ENCODE data around the gene BTN3A1. TPM values are rescaled to one million over a fixed set of nuclear protein-coding genes. Genes with fewer than 3 reads are reported as not detected.

Gene BTN3A1
- total RNA-seq, 2 experiments from 2014 or later: 33.3 to 33.4 TPM

- no peaks in the 10 kb centered on the region for H4K20me1 ChIP-seq (ENCODE audit: insufficient read depth, low read length)
- intact Hi-C loops (cut with micrococcal nuclease; ENCODE audit: unreplicated experiment): no loop called here
- H3K4me2 ChIP-seq (ENCODE audit: low read length): peak overlapping the region; percentile 73
- peaks cover 40% of the 10 kb centered on the region; the same call in 1 of the 2 replicates for H3K79me2 ChIP-seq (ENCODE audit: insufficient read depth, low read depth, low read length)
- peak overlapping the region; percentile 89 for H2AFZ ChIP-seq (ENCODE audit: low read length)
- peak overlapping the region; percentile 76 for H3K4me3 ChIP-seq (ENCODE audit: low read depth, low read length, poor library complexity, severe bottlenecking)
- TF ChIP-seq CTCF (conservative IDR thresholded peaks at IDR 0.05; ENCODE audit: low read length): no peak
- no peak for TF ChIP-seq EZH2phosphoT487 (IDR thresholded peaks at IDR 0.05; ENCODE audit: borderline replicate concordance, low read depth, low read length)
- peaks cover 31% of the 10 kb centered on the region for H3K36me3 ChIP-seq (ENCODE audit: insufficient read depth, low read length)
- H3K4me1 ChIP-seq (ENCODE audit: insufficient read depth, low read length, poor library complexity, severe bottlenecking): peaks cover 47% of the 10 kb centered on the region
- ChIA-PET POLR2A (no interaction called here), CTCF (ENCODE audit: unreplicated experiment) (no interaction called here)
- no peaks in the 10 kb centered on the region for H3K9me3 ChIP-seq (ENCODE audit: low read length)
- H3K27ac ChIP-seq (ENCODE audit: low read depth, low read length, poor library complexity, severe bottlenecking): no peak overlapping the region
- no peak for DNase-seq (ENCODE audit: low spot score)
- no TSS peak for BruUV-seq (replicated peaks)
- no peaks in the 10 kb centered on the region for H3K9me2 ChIP-seq (ENCODE audit: insufficient read depth, low read length)
Observed at GRCh38 chr6:26457264-26457805, 55.3 kb downstream of the BTN3A1 start.

- POLR2A ChIA-PET: no interaction called here
Observed at GRCh38 chr6:26457806-26458688, 56.0 kb downstream of the BTN3A1 start, which contains the start of gene BTN2A1. Gene BTN2A1, plus strand, starts transcription at chr6:26457955. Its CDS starts 682 bp downstream, at chr6:26458637.

More at GRCh38 chr6:26457806-26458688, 56.0 kb downstream of the BTN3A1 start, which contains the start of gene BTN2A1:
- H2AFZ ChIP-seq (ENCODE audit: low read length): peak within 1 kb of the TSS; percentile 89
- no peaks in the 10 kb centered on the region for H4K20me1 ChIP-seq (ENCODE audit: insufficient read depth, low read length)
- intact Hi-C loops (cut with micrococcal nuclease; ENCODE audit: unreplicated experiment): loop anchor here (2.0 kb wide), 1 partner anchor 63 kb away; no protein-coding TSS in a partner anchor
- peak within 1 kb of the TSS; percentile 73 for H3K4me2 ChIP-seq (ENCODE audit: low read length)
- no peaks in the 10 kb centered on the region for H3K9me3 ChIP-seq (ENCODE audit: low read length)
- CTCF ChIA-PET (ENCODE audit: unreplicated experiment): no interaction called here
- TF ChIP-seq CTCF (conservative IDR thresholded peaks at IDR 0.05; ENCODE audit: low read length) (peak; percentile 49), EZH2phosphoT487 (IDR thresholded peaks at IDR 0.05; ENCODE audit: borderline replicate concordance, low read depth, low read length) (no peak)
- peak within 1 kb of the TSS; percentile 76 for H3K4me3 ChIP-seq (ENCODE audit: low read depth, low read length, poor library complexity, severe bottlenecking)
- H3K4me1 ChIP-seq (ENCODE audit: insufficient read depth, low read length, poor library complexity, severe bottlenecking): peaks cover 48% of the 10 kb centered on the region
- BruUV-seq (replicated peaks): no TSS peak
- H3K36me3 ChIP-seq (ENCODE audit: insufficient read depth, low read length): peaks cover 38% of the 10 kb centered on the region
- H3K79me2 ChIP-seq (ENCODE audit: insufficient read depth, low read depth, low read length): peaks cover 41% of the 10 kb centered on the region; the same call in 1 of the 2 replicates
- DNase-seq (ENCODE audit: low spot score): peak; percentile 91
- peak within 1 kb of the TSS; percentile 54 for H3K27ac ChIP-seq (ENCODE audit: low read depth, low read length, poor library complexity, severe bottlenecking)
- H3K9me2 ChIP-seq (ENCODE audit: insufficient read depth, low read length): no peaks in the 10 kb centered on the region

Data from OCI-LY7 (cell line).